Effector CD4-positive, alpha-beta T cell (primary cell): ENCODE measurements around the gene RPL26.
A peak's percentile ranks its signal among the peaks of the same experiment; 100 is the strongest.
"Not testable (repeated sequence)": the region's sequence is repeated elsewhere in the genome, so short reads cannot be mapped to it uniquely, and the experiment has no call there.

Experiments used
- DNase-seq: peaks from one replicate; pipeline ENCODE4 v3.0.0-alpha.2; 2020
- total RNA-seq: gene quantifications from one replicate; lab custom pipeline; 2026; lab: John Stamatoyannopoulos, UW

Gene RPL26
- total RNA-seq, result 41.5 reads per million, percentile 64 among the genes with 10 or more reads in this experiment

- peak; percentile 92 for DNase-seq
These were observed at the start of gene RPL26 for GRCh38 chr17:8383143-8383822. Gene RPL26, minus strand, starts transcription at chr17:8383193. Its CDS starts 883 bp downstream, at chr17:8382310.

GRCh38 chr17:8430966-8431365 lies 48.0 kb upstream of the RPL26 start:
- no peak for DNase-seq

- DNase-seq, result no peak
These were observed 43.8 kb upstream of the RPL26 start for GRCh38 chr17:8426802-8427201.

- DNase-seq, result no peak
These were observed 43.2 kb upstream of the RPL26 start for GRCh38 chr17:8426094-8426720.

DNA sequence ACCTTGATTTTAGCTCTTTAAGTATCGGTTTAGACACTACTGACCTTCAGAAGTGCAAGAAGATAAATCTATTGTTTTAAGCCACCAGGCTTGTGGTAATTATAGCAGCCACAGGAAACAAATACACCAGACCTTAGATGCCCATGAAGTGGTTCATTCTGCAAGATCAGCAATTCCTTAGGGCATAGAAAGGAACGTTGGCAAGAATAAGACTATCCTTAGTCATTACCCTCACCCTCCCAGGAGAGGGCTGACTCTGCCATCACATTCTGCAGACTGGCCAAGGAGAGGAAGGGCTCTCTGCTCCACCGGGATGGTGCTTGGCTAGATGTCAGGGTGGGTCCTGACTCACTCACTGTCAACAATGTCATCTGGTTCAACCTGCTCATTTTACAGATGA lies 38.6 kb upstream of the RPL26 start:
- no peak for DNase-seq

DNA sequence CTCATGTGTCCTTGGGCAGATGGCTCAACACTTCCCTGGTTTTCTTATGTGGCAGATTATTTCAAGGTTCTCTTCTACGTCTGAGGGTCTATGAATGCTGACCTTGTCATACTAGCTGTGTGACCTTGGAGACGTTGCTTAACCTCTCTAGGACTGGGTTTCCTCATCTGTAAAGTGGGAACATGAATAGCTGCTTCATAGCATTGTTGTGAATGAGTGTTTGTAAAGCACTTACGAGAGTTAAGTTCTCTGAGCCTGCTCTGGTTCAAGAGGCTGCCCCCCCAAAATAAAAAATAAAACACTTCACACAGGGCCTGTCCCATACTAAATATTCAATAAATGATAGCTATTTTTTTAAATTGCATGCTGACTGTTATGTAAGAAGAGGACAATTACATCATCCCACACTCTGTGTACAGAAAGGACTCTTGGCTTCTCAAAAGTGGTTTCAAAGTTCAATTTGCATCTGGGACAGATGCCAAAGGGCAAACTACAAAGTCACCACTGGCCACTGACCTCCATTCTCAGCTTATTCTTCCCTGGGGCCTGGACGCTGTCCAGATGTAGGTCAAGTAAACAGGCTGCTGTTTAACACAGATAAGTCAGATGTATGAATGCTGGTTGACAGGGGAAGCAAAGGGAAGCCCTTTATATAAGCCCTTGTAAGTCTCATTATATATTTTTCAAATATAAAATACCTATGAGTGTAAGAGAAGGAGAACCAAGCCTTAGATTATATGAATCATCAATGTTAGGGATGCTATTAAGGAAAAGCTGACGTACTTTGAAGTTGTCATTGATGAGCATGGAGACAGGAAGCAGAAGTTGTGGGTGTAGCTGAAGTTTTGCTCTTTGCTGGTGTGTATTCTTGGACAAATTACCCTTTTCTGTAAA lies 37.3 kb upstream of the RPL26 start:
- DNase-seq, result no peak

GRCh38 chr17:8419305-8419704 lies 36.3 kb upstream of the RPL26 start:
- no peak for DNase-seq

DNA sequence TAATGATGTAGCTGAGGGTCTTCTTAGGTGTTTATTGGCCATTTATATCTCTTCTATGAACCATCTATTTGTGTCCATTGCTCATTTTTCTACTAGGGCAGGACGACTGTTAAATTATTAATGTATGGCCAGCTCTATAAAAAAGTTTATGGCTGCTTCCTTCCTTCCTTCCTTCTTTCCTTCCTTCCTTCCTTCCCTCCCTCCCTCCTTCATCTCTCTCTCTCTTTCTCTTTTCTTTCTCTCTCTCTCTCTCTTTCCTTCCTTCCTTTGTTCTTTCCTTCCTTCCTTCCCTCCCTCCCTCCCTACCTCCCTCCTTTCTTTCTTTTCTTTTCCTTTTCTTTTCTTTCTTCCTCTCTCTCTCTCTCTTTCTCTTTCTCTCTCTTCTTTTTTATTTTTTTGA lies 35.5 kb upstream of the RPL26 start:
- DNase-seq, result no peak

DNA sequence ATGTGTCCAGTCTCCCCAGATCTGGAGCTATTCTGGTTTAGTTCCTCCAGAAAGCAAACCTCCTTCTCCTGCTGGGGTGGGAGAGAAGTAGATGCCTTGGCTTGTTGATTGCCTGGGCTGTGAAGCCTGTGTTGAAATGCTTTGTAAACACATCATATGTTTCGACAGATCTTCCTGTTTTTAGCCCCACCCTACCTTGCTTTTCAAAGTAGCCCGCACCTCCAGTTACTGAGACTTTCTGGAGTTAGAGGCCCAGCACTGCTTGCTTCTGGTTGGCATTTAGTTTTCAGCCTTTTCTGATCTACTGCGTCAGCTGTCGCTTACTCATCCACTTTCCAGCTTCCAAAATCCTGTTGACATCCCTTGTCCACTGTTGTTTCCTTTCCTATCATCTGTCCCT lies 34.8 kb upstream of the RPL26 start:
- DNase-seq, result no peak

- DNase-seq, result no peak
These were observed 30.9 kb upstream of the RPL26 start for GRCh38 chr17:8413938-8414337.

- DNase-seq, result no peak
These were observed 30.3 kb upstream of the RPL26 start for GRCh38 chr17:8413328-8413727.

DNA sequence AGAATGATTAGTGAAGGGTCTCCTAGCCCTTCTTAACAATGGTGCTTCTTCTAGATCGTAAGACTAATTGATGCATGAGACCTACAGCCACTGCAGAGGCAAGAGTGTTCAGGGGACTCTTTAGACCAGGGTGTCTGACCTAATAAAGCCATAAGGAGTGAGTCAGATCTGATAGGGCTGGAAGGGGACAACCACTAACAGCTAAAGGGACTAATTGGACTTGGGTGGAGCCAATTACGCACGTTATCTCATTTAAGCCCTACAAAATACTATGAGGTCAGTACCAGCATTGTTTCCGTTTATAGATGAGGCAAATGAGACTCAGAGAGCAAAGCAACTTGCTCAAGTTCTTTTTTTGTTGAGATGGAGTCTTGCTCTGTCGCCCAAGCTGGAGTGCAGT lies 29.1 kb upstream of the RPL26 start:
- DNase-seq, result no peak

DNA sequence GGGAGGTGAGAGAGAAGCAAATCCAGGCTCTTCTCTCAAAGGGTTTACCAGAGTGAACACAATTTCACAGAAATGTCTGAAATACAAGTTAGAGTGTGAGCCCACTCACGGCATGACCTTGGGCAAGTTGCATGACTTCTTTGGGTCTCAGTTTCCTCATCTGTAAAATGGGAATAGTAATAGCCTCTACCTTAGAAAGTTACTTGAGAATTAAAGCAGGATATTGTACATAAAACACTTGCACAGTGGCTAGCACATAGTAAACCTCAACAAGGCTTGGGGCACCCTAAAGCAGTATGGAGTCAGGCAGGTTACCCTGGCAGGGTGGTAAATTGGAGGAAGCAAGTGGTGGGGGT lies 27.9 kb upstream of the RPL26 start:
- DNase-seq, result no peak

GRCh38 chr17:8409966-8410882 lies 27.2 kb upstream of the RPL26 start:
- peak; percentile 79 for DNase-seq

DNA sequence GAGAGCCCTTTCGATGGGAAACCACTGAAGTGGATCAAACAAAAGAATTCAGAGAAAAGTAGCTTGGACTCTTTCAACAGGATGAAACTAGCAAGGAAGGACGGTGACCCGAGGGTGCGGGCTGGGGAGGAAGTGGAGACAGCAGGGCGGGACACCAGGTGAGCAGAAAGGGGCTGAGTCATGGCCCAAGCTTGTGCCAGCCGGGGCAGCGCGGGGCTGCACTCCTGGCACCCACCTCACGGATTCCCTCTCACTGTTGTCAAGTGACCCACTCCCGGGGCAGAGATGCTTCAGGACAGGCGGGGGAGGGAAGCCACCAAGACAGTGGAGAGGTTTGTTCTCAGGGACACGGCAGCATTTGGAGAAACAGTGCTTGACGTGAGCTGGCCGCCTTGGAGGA lies 25.4 kb upstream of the RPL26 start:
- DNase-seq, result no peak

- DNase-seq, result no peak
These were observed 23.2 kb upstream of the RPL26 start for GRCh38 chr17:8406174-8406573.

DNA sequence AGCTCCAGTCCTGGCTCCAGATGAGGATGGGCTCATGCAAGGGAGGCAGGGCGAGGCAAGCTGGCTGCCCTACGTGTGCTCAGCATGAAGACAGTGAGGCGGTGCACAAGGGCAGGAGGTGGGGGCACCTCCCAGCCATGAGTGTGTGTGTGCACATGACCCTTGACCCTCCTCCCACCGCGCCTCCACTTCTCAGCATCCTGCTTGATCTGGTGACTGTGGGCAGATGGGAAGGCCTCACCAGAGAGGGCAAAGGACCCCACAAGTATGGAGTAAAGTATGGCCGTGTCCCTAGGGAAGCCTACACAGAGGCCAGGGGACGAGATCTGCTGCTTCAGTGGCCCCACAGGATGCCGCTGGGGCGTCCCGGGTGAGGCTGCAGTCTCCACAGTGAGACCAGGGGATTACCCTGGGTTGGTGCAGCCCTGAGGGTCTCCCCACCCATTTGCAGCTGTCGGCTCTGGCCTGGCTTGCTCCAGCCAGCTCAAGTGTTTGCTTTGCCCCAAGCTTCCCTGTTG lies 22.6 kb upstream of the RPL26 start:
- no peak for DNase-seq

DNA sequence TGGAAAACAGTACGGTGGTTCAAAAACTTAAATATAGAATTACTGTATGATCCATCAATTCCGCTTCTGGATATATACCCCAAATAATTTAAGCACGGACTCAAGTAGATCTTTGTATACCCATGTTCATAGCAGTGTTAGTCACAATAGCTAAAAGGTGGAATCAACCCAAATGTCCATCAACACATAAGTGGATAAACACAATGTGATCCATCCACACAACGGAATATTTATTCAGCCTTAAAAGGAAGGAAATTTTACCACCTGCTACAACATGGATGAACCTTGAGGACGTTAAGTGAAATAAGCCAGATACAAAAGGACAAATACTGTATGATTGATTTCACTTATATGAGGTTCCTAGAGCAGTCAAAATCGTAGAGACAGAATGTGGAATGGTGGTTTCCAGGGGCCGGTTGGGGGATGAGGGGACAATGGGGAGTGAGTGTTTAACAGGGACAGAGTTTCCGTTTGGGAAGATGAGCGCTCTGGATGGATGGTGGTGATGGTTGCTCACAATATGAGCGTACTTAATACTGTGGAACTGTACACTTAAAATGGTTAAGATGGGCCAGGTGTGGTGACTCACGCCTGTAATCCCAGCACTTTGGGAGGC lies 20.0 kb upstream of the RPL26 start:
- DNase-seq, result no peak

DNA sequence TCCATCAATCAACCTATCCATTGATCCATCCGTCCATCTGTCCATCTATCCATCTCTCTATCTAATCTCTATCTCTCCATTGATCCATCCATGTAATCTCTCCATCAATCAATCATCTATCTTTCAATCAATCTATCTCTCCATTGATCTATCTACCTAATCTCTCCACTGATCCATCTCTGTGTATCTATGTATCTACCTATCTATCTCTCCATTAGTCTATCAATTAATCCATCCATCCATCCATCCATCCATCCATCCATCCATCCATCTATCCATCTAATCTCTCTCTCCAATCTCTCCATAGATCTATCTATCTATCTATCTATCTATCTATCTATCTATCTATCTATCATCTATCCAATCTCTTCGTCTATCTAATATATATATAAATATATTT lies 18.1 kb upstream of the RPL26 start:
- DNase-seq, result no peak

GRCh38 chr17:8398980-8399379 lies 16.0 kb upstream of the RPL26 start:
- DNase-seq, result no peak

DNA sequence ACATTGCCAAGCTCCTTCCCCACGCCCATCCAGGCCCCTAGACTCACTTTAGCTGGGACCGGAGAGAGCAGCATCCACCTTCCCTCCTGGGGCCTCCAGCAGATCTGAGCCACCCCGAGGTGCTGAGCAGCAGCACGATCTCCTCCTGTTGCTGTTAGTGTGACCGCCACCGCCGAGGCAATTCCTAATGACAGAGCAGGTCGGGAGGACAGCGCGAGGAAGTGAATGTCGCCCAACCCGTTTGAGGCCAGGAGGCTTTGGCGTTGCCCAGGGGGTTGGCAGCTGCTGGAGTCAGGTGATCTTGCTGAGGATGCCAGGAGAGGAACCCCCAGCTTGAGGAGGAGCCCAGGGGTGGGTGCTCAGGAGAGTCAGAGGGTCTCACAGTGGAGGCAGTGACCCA lies 14.6 kb upstream of the RPL26 start, which contains the start of gene RNF222:
Gene RNF222 (minus strand): TSS at position 192 of the 400 bp plus-strand sequence. CDS start 4,366 bp downstream, outside the sequence.
- DNase-seq, result no peak

- DNase-seq, result not testable (repeated sequence)
These were observed 11.5 kb upstream of the RPL26 start for GRCh38 chr17:8394497-8394896.
